Neural crest cell (in vitro differentiated cells): Measurements from ENCODE around the gene GRK4. TPM values are rescaled to one million over a fixed set of nuclear protein-coding genes. Genes with fewer than 3 reads are reported as not detected.
"Not testable (repeated sequence)": the region's sequence is repeated elsewhere in the genome, so short reads cannot be mapped to it uniquely, and the experiment has no call there.

Experiments used
- DNase-seq: peaks from one replicate; pipeline ENCODE4 v3.0.0; 2021; ENCODE audit warnings: low read depth, mixed read lengths, low spot score
- H3K27ac Mint-ChIP-seq: one replicate; pipeline ENCODE4 v1.8.0; 2021; ENCODE audit warnings: mild to moderate bottlenecking, mixed read lengths; ENCODE audit not compliant: unreplicated experiment
- H3K27me3 Mint-ChIP-seq: 2 replicates; pipeline ENCODE4 v1.8.0; 2021; ENCODE audit warnings: low read depth, mild to moderate bottlenecking, mixed read lengths
- H3K36me3 Mint-ChIP-seq: 2 replicates; pipeline ENCODE4 v1.8.0; 2021; ENCODE audit warnings: low read depth, mild to moderate bottlenecking, mixed read lengths
- H3K4me1 Mint-ChIP-seq: 2 replicates; pipeline ENCODE4 v1.8.0; 2021; ENCODE audit warnings: mixed read lengths
- H3K4me3 Mint-ChIP-seq: one replicate; pipeline ENCODE4 v1.8.0; 2021; ENCODE audit warnings: mild to moderate bottlenecking, mixed read lengths
- H3K9me3 Mint-ChIP-seq: 2 replicates; pipeline ENCODE4 v1.8.0; 2021; ENCODE audit warnings: mixed read lengths
- total RNA-seq: library from RNA; stranded (reverse); gene quantifications from 2 replicates; pipeline ENCODE4 v1.2.1, GENCODE V29; 2021
- TF ChIP-seq, protein P1 (sequence below): fragments of 200-600 bp; sonication (generic); conservative IDR thresholded peaks from 2 replicates; pipeline ENCODE4 v1.5.0; 2021; ENCODE audit warnings: antibody characterized with exemption, mild to moderate bottlenecking

GRK4 gene
- total RNA-seq, 1 donor from 2014 or later, result 8.9 TPM

GRCh38 chr4:2954358-2955185, 8.8 kb upstream of the GRK4 start:
- Mint-ChIP-seq H3K9me3 (no peaks in the 10 kb centered on the region), H3K36me3 (peaks cover 21% of the 10 kb centered on the region), H3K27me3 (no peaks in the 10 kb centered on the region), H3K4me3 (no peak overlapping the region), H3K4me1 (peaks cover 9% of the 10 kb centered on the region), H3K27ac (no peak overlapping the region)
- no peak for DNase-seq
- TF ChIP-seq, protein P1, sequence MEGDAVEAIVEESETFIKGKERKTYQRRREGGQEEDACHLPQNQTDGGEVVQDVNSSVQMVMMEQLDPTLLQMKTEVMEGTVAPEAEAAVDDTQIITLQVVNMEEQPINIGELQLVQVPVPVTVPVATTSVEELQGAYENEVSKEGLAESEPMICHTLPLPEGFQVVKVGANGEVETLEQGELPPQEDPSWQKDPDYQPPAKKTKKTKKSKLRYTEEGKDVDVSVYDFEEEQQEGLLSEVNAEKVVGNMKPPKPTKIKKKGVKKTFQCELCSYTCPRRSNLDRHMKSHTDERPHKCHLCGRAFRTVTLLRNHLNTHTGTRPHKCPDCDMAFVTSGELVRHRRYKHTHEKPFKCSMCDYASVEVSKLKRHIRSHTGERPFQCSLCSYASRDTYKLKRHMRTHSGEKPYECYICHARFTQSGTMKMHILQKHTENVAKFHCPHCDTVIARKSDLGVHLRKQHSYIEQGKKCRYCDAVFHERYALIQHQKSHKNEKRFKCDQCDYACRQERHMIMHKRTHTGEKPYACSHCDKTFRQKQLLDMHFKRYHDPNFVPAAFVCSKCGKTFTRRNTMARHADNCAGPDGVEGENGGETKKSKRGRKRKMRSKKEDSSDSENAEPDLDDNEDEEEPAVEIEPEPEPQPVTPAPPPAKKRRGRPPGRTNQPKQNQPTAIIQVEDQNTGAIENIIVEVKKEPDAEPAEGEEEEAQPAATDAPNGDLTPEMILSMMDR, result no peak

- DNase-seq, H3K27ac Mint-ChIP-seq, H3K9me3 Mint-ChIP-seq, H3K27me3 Mint-ChIP-seq, H3K4me3 Mint-ChIP-seq: not testable (repeated sequence)
- Mint-ChIP-seq H3K4me1 (peaks cover 14% of the 10 kb centered on the region), H3K36me3 (peaks cover 17% of the 10 kb centered on the region)
Measured at GRCh38 chr4:2955186-2956044, 8.0 kb upstream of the GRK4 start.

DNA sequence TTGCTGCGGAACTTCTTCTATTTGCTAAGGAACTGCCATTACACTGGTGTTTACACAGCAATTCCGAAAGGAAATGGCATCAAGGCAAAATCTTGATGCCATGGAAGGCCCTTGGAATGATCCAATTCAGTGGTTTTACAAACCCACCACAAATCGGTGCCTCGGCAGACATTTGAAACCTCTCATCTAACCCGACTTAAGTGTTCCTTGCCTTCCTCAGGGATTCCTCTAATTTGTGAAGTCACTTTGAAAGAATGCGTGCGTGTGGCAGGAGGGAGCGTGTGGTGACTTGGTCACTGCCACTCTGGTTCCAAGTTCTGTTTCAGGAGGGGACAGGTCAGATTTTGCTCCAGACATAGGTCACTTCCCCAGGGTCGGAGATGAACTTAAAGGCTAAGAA, 4.9 kb upstream of the GRK4 start:
- peaks cover 10% of the 10 kb centered on the region for H3K36me3 Mint-ChIP-seq
- H3K27me3 Mint-ChIP-seq, result no peaks in the 10 kb centered on the region
- H3K4me1 Mint-ChIP-seq, result peaks cover 27% of the 10 kb centered on the region

GRCh38 chr4:2960450-2960849, 2.9 kb upstream of the GRK4 start:
- DNase-seq, H3K9me3 Mint-ChIP-seq, H3K27me3 Mint-ChIP-seq, H3K27ac Mint-ChIP-seq: not testable (repeated sequence)
- peak overlapping the region; percentile 66 for H3K4me3 Mint-ChIP-seq
- peaks cover 10% of the 10 kb centered on the region for H3K36me3 Mint-ChIP-seq
- H3K4me1 Mint-ChIP-seq, result peaks cover 37% of the 10 kb centered on the region

More for the DNA sequence above, 4.9 kb upstream of the GRK4 start:
- no peak for DNase-seq
- H3K27ac Mint-ChIP-seq, result peak overlapping the region; percentile 15
- TF ChIP-seq, protein P1, result no peak
- no peaks in the 10 kb centered on the region for H3K9me3 Mint-ChIP-seq
- H3K4me3 Mint-ChIP-seq, result peak overlapping the region; percentile 34

GRCh38 chr4:2961421-2961810, 2.0 kb upstream of the GRK4 start:
- Mint-ChIP-seq H3K4me3 (peak overlapping the region; percentile 86), H3K36me3 (peaks cover 8% of the 10 kb centered on the region)

GRCh38 chr4:2961811-2962441, 1.4 kb upstream of the GRK4 start:
- Mint-ChIP-seq H3K27me3 (no peaks in the 10 kb centered on the region), H3K9me3 (no peaks in the 10 kb centered on the region), H3K27ac (no peak overlapping the region), H3K36me3 (peaks cover 6% of the 10 kb centered on the region), H3K4me3 (peak overlapping the region; percentile 86), H3K4me1 (peaks cover 37% of the 10 kb centered on the region)
- no peak for DNase-seq
- TF ChIP-seq, protein P1, result peak; percentile 28

More at GRCh38 chr4:2961421-2961810, 2.0 kb upstream of the GRK4 start:
- Mint-ChIP-seq H3K27ac (no peak overlapping the region), H3K9me3 (no peaks in the 10 kb centered on the region), H3K27me3 (no peaks in the 10 kb centered on the region), H3K4me1 (peaks cover 37% of the 10 kb centered on the region)
- no peak for DNase-seq
- TF ChIP-seq, protein P1, result no peak
